Tibial nerve (tissue), 4 donors: ENCODE data around the gene RGS7. TPM values are rescaled to one million over a fixed set of nuclear protein-coding genes. Genes with fewer than 3 reads are reported as not detected.
"Not testable (repeated sequence)": the region's sequence is repeated elsewhere in the genome, so short reads cannot be mapped to it uniquely, and the experiment has no call there.

ENCODE experiments used
- DNase-seq, 2 donors: peaks; one replicate each; pipeline ENCODE4 v3.0.0-alpha.2; 2019; ENCODE audit warnings: low spot score in 2 of 2
- H3K27ac ChIP-seq, 4 donors: fragments of 200-600 bp; sonication (generic) in 3 of 4; one replicate each; pipeline ENCODE4 v1.5.1; 2017 to 2019; ENCODE audit warnings: mild to moderate bottlenecking in 1 of 4
- H3K27me3 ChIP-seq, 2 donors: fragments of 200-600 bp; sonication (generic) in 1 of 2; one replicate each; pipeline versions ENCODE4 v1.5.1 to v1.6.0; 2017 to 2019
- H3K36me3 ChIP-seq, 3 donors: fragments of 200-600 bp; sonication (generic); one replicate each; pipeline ENCODE4 v1.5.1; 2018 to 2019
- H3K4me1 ChIP-seq, 4 donors: fragments of 200-600 bp; sonication (generic) in 3 of 4; one replicate each; pipeline ENCODE4 v1.5.1; 2017 to 2019
- H3K4me3 ChIP-seq, 4 donors: fragments of 200-600 bp; sonication (generic) in 3 of 4; one replicate each; pipeline ENCODE4 v1.5.1; 2017 to 2019; ENCODE audit warnings: mild to moderate bottlenecking in 1 of 4, moderate library complexity in 1 of 4
- H3K9me3 ChIP-seq, 4 donors: fragments of 200-600 bp; sonication (generic) in 3 of 4; one replicate each; pipeline ENCODE4 v1.5.1; 2017 to 2019
- CTCF ChIP-seq, 5 experiments: fragments of 200-600 bp in 3 of 5; fragments of 450-650 bp in 2 of 5; sonication (generic) in 3 of 5; IDR thresholded peaks; one replicate each; pipeline ENCODE4 v1.5.1; 2016 to 2019; ENCODE audit warnings: antibody characterized with exemption in 5 of 5, mild to moderate bottlenecking in 3 of 5, moderate library complexity in 2 of 5
- EP300 ChIP-seq, 2 donors: sonication (generic); formaldehyde crosslinking; IDR thresholded peaks; one replicate each; pipeline ENCODE4 v1.6.1; 2017; ENCODE audit warnings: antibody characterized with exemption in 2 of 2, mild to moderate bottlenecking in 1 of 2
- POLR2A ChIP-seq, 2 donors: fragments of 450-650 bp; IDR thresholded peaks; one replicate each; pipeline ENCODE4 v1.6.1; 2017; ENCODE audit warnings: antibody characterized with exemption in 2 of 2, mild to moderate bottlenecking in 2 of 2, moderate library complexity in 2 of 2
- WGBS, 2 donors: methylation state at CpG; one replicate each; pipeline ENCODE4 v1.1.5; 2018; 5-methylcytosine and 5-hydroxymethylcytosine counted together
- total RNA-seq, 4 donors: library from RNA; depleted of rRNA; stranded (reverse); fragments of >200 nt; gene quantifications; one replicate each; pipeline ENCODE4 v1.1.0, GENCODE V29; 2016

The RGS7 gene
- total RNA-seq, 4 donors from 2014 or later: 0.39 to 1.5 (median 1.0) TPM; not detected in 1

GRCh38 chr1:241228339-241228738, 128.7 kb downstream of the RGS7 start:
- Histone ChIP-seq H3K27me3 (no peaks in the 10 kb centered on the region), H3K9me3 (no peaks in the 10 kb centered on the region), H3K4me1 (peaks cover 0 to 5% (median 0%) of the 10 kb centered on the region in 4 donors), H3K4me3 (no peak overlapping the region), H3K36me3 (no peaks in the 10 kb centered on the region), H3K27ac (no peak overlapping the region)
- TF ChIP-seq POLR2A (IDR thresholded peaks at IDR 0.05) (no peak), EP300 (IDR thresholded peaks at IDR 0.05) (no peak), CTCF (IDR thresholded peaks at IDR 0.05) (no peak)
- 81 to 82% methylated on average over 4 of the region's 4 CpGs for WGBS, 2 donors
- DNase-seq: no peak

GRCh38 chr1:241225741-241226140, 131.3 kb downstream of the RGS7 start:
- Histone ChIP-seq H3K27ac (no peak overlapping the region), H3K9me3 (peaks cover 0 to 5% (median 0%) of the 10 kb centered on the region in 4 donors), H3K27me3 (no peaks in the 10 kb centered on the region), H3K36me3 (no peaks in the 10 kb centered on the region), H3K4me3 (no peak overlapping the region), H3K4me1 (peaks cover 0 to 5% (median 0%) of the 10 kb centered on the region in 4 donors)
- TF ChIP-seq CTCF (IDR thresholded peaks at IDR 0.05) (no peak), POLR2A (IDR thresholded peaks at IDR 0.05) (no peak), EP300 (IDR thresholded peaks at IDR 0.05) (no peak)
- no peak for DNase-seq
- 20 to 29% methylated on average over 1 of the region's 1 CpG for WGBS, 2 donors

- not testable (repeated sequence) for H3K4me3 ChIP-seq, H3K27ac ChIP-seq, DNase-seq, H3K27me3 ChIP-seq, H3K9me3 ChIP-seq, H3K4me1 ChIP-seq, H3K36me3 ChIP-seq
- WGBS, 2 donors: 89 to 91% methylated on average over 3 of the region's 3 CpGs
Observed at GRCh38 chr1:241224189-241224588, 132.8 kb downstream of the RGS7 start.

- 87 to 90% methylated on average over 4 of the region's 4 CpGs for WGBS, 2 donors
- not testable (repeated sequence) for H3K9me3 ChIP-seq, H3K4me1 ChIP-seq, H3K27me3 ChIP-seq, H3K36me3 ChIP-seq, H3K27ac ChIP-seq, DNase-seq, H3K4me3 ChIP-seq
Observed at GRCh38 chr1:241222813-241223212, 134.2 kb downstream of the RGS7 start.

- Histone ChIP-seq H3K36me3 (no peaks in the 10 kb centered on the region), H3K27ac (no peak overlapping the region), H3K9me3 (peaks cover 0 to 11% (median 0%) of the 10 kb centered on the region in 4 donors), H3K27me3 (no peaks in the 10 kb centered on the region), H3K4me3 (no peak overlapping the region), H3K4me1 (no peaks in the 10 kb centered on the region)
- 73 to 78% methylated on average over 6 of the region's 6 CpGs for WGBS, 2 donors
- no peak for TF ChIP-seq CTCF (IDR thresholded peaks at IDR 0.05)
- TF ChIP-seq EP300 (IDR thresholded peaks at IDR 0.05): no peak
- no peak for TF ChIP-seq POLR2A (IDR thresholded peaks at IDR 0.05)
- DNase-seq: no peak
Observed at GRCh38 chr1:241221319-241221718, 135.7 kb downstream of the RGS7 start.

GRCh38 chr1:241220913-241221312, 136.1 kb downstream of the RGS7 start:
- DNase-seq, H3K27me3 ChIP-seq, H3K36me3 ChIP-seq, H3K4me3 ChIP-seq, H3K27ac ChIP-seq, H3K4me1 ChIP-seq: not testable (repeated sequence)
- H3K9me3 ChIP-seq: peaks cover 0 to 11% (median 0%) of the 10 kb centered on the region in 4 donors
- 97% methylated on average over 1 of the region's 1 CpG for WGBS, 2 donors

- Histone ChIP-seq H3K27ac (no peak overlapping the region), H3K4me3 (no peak overlapping the region), H3K4me1 (no peaks in the 10 kb centered on the region), H3K9me3 (peaks cover 0 to 11% (median 0%) of the 10 kb centered on the region in 4 donors), H3K36me3 (no peaks in the 10 kb centered on the region), H3K27me3 (no peaks in the 10 kb centered on the region)
- no peak for DNase-seq
- TF ChIP-seq CTCF (IDR thresholded peaks at IDR 0.05) (no peak), EP300 (IDR thresholded peaks at IDR 0.05) (no peak), POLR2A (IDR thresholded peaks at IDR 0.05) (no peak)
- WGBS, 2 donors: 72 to 75% methylated on average over 2 of the region's 2 CpGs
Observed at GRCh38 chr1:241219449-241219848, 137.6 kb downstream of the RGS7 start.
